GM15510 (cell line): ENCODE results near the gene CCSER2.

Experiments used
- POLR2A ChIP-seq: IDR thresholded peaks from 3 replicates; pipeline ENCODE4 v1.6.1; 2011; ENCODE audit warnings: borderline replicate concordance; ENCODE audit not compliant: insufficient read length; ENCODE audit errors: extremely low read depth

Gene CCSER2

DNA sequence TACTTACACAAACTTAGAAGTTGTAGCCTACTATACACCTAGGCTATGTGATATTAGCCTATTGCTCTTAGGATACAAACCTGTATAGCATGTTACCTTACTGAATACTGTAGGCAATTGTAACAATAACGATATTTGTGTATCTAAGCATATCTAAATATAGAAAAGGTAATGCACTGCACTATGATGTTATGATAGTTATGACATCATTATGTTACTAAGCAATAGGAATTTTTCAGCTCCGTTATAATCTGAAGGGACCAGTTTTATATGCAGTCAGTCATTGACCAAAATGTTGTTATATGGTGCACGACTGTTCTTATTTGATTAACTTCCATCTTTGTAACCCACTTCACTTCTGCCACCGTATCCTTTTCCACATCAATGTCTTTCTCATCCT, 62.0 kb downstream of the CCSER2 start:
- no peak for TF ChIP-seq POLR2A

DNA sequence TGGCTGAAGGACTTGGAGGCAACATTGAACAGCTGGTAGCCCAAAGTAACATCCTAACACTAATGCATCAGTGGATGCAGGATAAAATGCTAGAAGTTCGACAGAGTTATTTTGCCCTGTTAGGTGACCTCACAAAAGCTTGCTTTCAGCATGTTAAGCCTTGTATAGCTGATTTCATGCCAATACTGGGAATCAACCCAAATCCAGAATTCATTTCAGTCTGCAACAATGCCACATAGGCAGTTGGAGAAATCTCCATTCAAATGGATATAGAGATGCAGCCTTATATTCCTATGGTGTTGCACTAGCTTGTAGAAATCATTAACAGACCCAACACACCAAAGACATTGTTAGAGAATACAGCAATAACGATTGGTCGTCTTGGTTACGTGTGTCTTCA, 62.9 kb downstream of the CCSER2 start:
- TF ChIP-seq POLR2A: no peak

DNA sequence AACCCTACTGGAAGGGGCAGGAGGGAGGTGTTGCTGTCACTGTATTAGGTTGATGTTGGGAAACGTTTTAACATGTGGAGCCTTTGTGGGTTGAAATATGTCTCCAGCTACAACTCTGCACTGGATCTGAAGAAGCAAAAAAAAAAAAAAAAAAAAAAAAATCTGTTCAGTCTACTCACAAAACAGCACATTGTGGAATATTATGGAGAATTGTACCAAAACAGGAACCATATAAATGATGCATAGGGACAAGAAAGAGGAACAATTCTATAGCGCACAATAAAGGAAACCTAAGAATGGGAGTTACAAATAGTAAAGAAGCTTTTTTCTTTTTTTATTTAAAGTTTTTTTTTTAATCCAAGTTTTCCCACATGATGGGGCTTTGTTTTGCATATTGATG, 63.8 kb downstream of the CCSER2 start:
- TF ChIP-seq POLR2A: no peak

DNA sequence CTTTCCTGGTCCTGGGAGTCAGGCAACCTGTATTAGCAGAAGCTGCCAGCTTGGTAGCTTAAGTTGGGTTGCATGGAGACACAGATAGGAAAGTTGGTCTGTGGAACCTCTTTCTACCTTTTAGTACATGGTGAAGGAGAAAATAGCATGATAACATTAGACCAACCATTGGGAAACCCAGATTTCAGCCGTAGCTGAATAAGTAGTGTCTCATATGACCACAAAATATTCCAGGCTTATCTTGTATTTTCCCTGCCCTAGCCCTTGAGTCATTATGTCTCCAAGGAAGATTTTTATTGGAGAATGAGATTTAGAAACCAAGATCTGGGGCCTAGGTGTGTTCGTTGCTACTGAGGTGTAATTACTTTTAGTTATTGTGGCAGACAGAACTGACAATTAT, 67.2 kb downstream of the CCSER2 start:
- TF ChIP-seq POLR2A: no peak

DNA sequence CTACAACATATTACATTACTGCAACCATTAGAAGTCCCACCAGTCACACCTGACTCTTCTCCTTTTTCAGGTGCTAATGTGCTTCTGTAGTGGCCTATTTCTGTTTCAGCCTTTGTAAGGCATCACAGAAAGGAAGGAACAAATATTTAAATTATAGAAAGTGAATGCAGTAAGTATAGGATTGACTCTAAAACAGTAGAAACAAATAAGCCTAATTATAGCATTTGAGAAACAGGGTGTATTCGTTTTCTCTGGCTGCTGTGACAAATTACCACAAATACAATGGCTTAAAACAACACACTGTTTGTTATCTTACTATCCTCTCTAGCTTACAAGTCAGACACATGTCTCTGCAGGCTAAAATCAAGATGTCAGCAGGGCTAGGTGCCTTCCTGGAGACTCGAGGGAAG, 69.4 kb downstream of the CCSER2 start:
- TF ChIP-seq POLR2A: no peak

DNA sequence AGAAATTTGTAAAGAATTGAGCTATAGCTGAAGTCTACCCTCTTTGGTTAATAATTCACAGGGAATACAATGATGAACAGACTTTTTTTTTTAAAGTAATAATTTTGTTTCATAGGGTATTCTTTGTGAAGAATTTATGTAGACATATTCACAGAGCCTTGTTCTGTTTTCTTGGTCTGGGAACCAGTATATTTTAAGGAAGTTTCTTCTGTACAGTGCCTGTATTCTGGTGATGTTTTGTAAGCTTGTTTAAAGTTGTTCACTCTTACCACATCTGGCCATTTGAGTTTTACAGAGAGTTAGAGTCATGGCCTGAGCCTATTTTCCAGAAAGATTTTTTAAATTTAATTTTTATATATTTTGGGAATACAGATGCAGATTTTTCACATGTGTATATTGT, 70.3 kb downstream of the CCSER2 start:
- no peak for TF ChIP-seq POLR2A

DNA sequence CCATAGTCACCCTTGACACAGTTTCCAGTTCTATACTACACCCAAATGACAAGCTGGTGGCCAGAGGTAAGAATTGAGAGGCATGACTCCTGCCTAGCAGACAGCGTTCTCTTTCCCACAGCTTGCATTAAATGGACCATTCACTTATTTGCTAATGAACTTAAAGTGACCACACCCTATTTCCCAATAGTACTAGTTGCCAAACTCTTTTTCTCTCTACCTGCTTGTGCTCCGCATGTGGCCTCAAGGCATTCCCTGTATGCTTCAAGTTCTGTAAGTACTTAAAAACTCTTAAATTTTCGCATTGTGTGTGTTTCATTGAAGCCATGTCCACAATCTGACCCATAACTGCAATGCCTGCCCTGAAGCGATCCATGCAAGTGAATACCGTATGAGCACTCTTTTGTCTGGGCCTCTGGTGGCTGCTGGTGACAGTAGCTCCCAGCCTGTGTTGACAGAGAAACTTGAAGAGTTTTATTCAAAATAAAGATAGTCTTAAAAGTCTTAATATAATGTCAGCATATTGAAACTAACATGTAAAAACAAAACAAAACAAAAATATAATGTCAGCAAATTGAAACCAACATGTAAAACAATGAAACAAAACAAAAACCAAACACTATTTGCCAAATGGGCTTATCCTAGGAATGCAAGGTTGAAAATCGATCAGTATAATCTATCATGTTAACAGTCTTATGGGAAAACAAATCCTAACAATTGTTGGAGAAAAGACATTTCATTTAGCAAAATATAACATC, 73.6 kb downstream of the CCSER2 start:
- no peak for TF ChIP-seq POLR2A

DNA sequence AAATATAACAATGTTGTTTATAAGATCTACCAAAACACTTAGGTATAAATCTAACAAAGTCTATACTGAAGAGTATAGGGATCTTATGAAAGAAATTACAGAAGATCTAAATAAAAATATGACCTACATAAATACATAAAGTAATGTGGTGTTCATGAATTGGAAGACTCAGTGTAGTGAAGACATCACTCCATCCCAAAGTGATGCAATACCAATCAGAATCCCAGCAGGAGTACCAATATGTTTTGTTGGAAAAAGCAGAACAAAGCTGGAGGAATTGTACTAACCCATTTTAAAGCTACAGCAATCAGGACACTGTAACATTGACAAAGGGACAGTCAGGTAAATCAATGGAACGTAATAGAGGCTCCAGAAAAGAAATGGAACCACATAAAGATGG, 76.4 kb downstream of the CCSER2 start:
- TF ChIP-seq POLR2A: no peak

DNA sequence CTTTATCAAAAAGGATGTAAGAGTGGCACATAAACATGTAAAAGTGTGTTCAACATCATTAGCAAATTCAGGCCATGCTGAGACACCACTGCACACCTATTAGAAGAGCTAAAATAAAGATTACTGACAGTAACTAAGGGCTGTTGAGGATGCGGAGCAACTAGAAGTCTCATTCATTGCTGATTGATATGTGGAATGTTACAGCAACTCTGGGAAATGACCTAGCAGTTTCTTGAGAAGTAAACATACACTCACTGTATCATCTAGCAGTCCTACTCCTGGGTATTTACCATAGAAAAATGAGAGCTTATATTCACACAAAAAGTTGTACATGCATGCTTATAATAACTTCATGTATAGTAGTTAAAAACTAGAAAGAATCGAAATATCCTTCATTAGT, 77.3 kb downstream of the CCSER2 start:
- no peak for TF ChIP-seq POLR2A

DNA sequence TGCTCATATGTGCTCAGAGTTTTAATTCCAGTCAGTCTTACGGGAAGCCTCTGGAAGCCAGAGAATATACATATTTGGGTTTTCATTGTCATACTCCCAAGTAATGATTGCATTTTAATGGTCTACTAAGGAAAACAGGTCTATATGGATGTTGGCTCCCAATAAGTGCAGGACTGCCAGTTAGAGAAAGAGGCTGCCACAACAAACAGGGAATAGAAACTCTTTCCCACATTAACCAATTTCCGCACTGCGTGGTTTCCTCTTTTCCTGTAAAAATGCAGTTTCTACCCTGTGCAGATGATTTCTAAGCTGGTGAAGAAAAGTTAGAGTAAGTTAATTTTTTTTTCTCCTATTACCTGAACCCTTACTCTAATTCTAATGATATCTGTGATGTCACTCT, 78.2 kb downstream of the CCSER2 start:
- no peak for TF ChIP-seq POLR2A

DNA sequence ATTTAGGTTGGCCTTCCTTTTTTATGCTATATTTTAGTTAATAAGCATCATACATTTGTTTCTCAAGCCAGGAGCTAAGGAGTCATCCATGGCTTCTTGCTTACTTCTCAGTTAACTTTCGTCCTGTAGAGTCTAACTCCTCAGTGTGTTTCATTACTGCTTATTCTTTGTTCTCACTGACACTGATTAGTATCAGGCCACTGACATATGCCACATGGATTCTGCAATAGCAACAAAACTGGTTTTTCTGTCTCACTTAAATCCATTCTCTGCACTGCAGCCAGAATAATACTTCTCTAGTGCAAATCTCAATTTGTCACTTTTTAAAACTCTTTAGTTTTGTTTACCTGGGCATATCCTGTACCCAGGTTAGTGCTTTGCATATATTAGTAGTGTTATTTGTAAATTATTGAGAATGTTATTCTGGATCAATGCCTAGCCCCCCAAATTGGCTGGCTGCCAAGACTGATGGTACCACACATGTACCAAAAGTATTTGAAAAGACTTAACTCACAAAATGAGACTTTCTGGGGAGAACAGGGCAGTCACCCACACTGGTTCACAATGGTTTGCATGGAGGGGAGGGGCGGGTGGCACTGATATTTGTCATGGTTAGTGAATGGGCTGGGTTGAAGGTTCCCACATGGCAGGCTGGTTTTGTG, 79.1 kb downstream of the CCSER2 start:
- TF ChIP-seq POLR2A: no peak

DNA sequence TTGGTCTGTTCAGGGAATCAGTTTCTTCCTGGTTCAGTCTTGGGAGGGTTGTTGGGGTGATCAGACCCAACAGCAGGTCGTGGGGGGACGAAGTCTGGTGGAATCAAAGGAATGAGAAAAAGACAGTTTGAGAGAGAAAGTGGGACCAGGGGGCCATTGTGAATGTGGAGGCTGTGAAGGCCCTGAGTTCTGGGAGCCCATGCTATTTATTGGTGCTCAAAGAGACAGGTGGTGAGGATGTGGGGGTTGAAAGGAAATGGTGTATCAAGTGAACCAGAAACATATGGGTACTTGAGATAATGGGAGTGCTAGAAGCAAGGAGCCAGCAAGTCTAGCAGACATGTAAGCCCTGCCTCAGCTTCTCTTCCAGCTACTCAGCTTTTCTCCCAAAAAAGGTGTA, 84.1 kb downstream of the CCSER2 start:
- TF ChIP-seq POLR2A: no peak

DNA sequence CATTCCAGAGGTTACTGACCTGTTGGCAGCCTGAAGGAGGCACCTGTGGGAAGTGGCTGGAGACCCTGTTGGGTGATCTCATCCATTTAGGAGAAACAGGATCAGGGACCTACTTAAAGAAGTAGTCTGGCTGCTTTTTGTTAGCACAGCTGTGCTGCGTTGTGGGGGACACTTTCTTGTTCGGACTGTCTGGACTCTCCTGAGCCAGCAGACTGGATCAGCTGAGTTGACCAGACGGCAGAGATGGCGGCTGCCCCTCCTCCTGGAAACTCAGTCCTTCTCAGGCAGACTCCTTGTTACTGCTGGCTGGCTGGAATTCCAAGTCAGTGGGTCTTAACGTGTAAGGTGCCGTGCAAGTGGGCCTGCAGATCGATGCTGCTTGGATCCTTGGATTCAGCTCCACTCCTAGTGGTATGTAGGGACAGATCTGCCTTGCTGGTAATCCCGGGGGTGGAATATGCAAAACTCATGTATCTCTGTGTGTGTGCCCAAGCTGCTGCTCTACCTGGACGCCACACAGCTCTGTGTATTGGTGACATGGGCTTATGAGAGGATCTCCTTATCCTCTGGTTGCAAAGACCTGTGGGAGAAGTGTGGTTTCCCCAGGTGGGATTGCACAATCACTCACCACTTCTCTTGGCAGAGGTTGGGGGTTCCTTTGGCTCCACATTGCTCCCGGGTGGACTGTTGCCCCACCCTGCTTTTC, 87.3 kb downstream of the CCSER2 start:
- no peak for TF ChIP-seq POLR2A

DNA sequence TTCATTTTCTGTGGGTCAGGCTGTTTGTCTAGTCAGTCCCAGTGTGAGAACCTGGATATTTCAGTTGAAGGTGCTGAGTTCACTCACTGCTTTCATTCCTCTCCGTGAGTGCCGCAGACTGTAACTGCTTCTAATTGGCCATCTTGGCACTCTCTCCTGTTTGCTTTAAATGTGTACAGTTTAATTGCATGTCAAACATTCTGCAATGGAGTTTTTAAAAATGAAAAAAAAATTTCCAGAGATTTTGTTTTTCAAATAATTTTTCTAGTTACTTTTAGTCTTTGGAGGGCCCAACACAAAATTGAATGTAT, 87.8 kb downstream of the CCSER2 start:
- TF ChIP-seq POLR2A: no peak

DNA sequence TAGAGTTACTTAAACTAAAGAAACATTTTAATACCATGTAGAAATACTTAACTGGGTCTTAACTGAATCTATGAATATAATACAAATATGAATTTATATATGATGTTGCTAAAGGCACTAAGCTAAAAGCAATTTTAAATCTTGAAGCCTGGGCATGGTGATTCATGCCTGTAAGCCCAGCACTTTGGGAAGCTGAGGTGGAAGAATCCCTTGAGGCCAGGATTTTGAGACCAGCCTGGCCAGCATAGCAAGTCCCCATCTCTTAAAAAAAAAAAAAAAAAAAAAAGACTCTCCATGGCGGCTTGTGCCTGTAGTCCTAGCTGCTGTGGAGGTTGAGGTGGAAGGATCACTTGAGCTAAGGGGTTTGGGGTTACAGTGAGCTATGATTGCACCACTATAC, 95.3 kb downstream of the CCSER2 start:
- TF ChIP-seq POLR2A: no peak

DNA sequence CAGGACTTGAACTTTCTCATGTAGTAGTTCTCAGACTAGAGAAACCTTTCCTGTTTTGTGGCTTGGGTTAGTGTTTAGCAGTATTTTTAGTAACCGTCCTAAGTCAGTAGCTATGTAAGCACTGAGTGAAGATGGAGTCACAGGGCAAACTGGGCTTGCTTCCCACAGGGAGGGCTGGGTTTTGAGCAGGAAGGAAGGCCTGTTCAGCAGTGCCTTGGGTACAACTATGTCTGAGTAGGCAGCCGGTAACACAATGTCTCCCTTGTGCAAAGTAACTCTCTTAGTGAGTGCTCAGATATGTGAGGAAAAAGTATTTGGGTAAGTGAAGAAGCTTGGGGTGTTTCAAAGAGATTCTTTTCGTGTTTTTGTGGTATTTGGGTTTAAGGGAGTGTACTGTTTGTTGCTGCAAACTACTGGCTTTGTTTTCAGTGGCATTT, 96.4 kb downstream of the CCSER2 start:
- no peak for TF ChIP-seq POLR2A
